Coronary artery (tissue), 2 donors: ENCODE results near the gene IL6R.

ENCODE experiments used
- DNase-seq: peaks from one replicate; pipeline ENCODE4 v3.0.0-alpha.2; 2017; ENCODE audit warnings: low spot score
- H3K27ac ChIP-seq, 2 donors: fragments of 200-600 bp; sonication (generic); one replicate each; pipeline ENCODE4 v1.5.1; 2016 to 2019
- H3K4me3 ChIP-seq: fragments of 200-600 bp; sonication (generic); 2 replicates; pipeline ENCODE4 v1.5.1; 2016; ENCODE audit warnings: mild to moderate bottlenecking, moderate library complexity
- CTCF ChIP-seq: fragments of 200-600 bp; sonication (generic); IDR thresholded peaks from one replicate; pipeline ENCODE4 v1.5.1; 2019; ENCODE audit warnings: antibody characterized with exemption

The IL6R gene

DNA sequence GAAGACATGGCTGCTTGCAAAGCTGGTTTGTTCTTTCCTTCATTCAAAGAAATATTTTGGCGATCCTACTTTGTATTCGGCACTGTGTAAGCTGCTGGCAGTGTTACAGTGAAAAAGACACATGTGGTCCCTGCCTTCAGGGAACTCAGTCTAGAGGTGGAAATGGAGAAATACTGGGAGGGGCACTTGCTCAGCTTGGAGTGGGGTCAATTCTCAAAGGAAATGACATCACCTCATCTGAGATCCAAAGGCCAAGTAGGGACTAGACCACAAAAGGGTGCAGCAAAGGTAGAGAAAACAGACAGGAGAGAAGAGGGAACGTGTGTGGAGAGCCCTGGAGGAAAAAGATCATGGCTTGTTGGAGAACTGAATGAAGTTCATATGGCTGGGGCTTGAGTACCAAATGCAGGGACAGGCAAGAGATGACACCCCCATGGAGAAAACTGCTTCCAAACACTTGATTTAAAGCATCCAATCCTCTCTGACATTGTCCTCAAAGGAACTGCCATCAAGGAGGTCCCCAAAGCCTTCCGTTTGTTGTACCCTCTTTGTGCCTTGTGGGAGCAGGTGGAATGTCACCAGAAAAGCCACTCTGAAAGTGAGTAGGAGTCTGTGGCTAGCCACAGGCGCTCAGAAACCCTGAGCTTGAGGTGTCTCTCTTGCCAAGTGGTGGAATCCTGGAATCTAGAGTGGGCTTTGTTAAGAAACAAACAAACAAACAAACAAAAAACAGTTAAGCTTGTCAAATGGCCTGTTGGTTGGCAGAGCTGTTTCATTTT, 48.6 kb downstream of the IL6R start:
- Histone ChIP-seq H3K4me3 (no peak overlapping the region), H3K27ac (peak overlapping the region in 1 of 2 donors; percentile 45)
- no peak for TF ChIP-seq CTCF
- no peak for DNase-seq

GRCh38 chr1:154454386-154455120, 49.4 kb downstream of the IL6R start:
- Histone ChIP-seq H3K27ac (no peak overlapping the region), H3K4me3 (no peak overlapping the region)
- DNase-seq, result no peak
- TF ChIP-seq CTCF, result no peak

GRCh38 chr1:154456631-154457030, 51.5 kb downstream of the IL6R start:
- TF ChIP-seq CTCF, result no peak
- no peak overlapping the region for H3K4me3 ChIP-seq
- H3K27ac ChIP-seq, result no peak overlapping the region
- DNase-seq, result no peak

DNA sequence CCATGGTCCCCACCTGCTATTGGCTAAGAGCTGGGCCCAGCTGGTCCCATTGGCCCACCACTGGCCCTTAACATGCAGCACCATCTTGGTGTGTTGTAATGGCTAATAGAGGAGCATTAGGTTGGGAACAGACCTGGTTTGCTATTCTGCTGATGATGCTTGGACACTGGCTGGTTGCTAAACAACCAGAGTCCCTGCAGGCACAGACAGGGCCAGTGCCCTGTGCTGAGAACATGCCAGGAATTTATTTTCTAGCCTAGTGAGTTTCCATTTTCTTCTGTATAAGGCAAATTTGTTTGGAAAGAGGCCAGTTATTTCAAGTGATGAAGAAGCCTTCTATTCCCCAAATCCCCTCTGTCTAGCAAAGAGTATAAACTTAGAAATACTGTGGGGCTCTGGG, 53.9 kb downstream of the IL6R start:
- no peak overlapping the region for H3K4me3 ChIP-seq
- DNase-seq, result no peak
- H3K27ac ChIP-seq, result no peak overlapping the region
- no peak for TF ChIP-seq CTCF

- TF ChIP-seq CTCF, result no peak
- no peak overlapping the region for H3K27ac ChIP-seq
- DNase-seq, result peak; percentile 58
- H3K4me3 ChIP-seq, result no peak overlapping the region
Measured at GRCh38 chr1:154460695-154461260, 55.6 kb downstream of the IL6R start.

DNA sequence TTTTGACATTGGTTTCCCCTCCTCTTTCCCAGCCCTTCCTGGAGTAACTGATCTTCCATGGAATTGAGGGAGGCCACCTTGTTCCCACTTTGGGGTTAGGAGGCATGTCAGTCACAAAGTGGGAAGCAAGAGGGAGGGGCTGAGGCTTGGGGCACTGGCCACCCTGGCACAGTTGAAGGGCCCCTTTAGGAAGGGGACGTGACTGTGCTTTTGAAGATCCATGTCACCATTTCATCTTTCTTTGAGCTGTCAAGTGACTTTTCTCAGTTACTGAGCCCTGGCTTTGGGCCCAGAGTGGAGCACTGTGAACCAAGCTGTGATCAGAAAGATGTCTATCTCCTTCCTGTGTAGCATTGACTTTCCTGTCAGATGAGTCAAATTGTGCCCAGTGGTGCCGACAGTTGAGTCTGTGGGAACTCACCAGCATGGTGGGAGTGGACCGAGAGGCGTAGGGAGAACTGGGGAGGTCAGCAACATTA, 58.4 kb downstream of the IL6R start:
- no peak for TF ChIP-seq CTCF
- peak overlapping the region in 1 of 2 donors; percentile 78 for H3K27ac ChIP-seq
- DNase-seq, result peak; percentile 67
- H3K4me3 ChIP-seq, result no peak overlapping the region
